ENCODE measurements around the gene PLXNA4. TPM values are rescaled to one million over a fixed set of nuclear protein-coding genes. Genes with fewer than 3 reads are reported as not detected.

Gene PLXNA4
- total RNA-seq, 1 donor from 2014 or later: 14.0 TPM

GRCh38 chr7:132272763-132273371, 303.4 kb downstream of the PLXNA4 start:
- H3K4me1 ChIP-seq: no peaks in the 10 kb centered on the region
- no peak for DNase-seq (ENCODE audit: extremely low spot score in 2 of 2)
- TF ChIP-seq POLR2AphosphoS5 (IDR thresholded peaks at IDR 0.05; ENCODE audit: insufficient read depth in 1 of 2, low read depth in 1 of 2): no peak
- TF ChIP-seq CTCF (IDR thresholded peaks at IDR 0.05): no peak
- TF ChIP-seq POLR2A (IDR thresholded peaks at IDR 0.05): no peak
- no peaks in the 10 kb centered on the region for H3K27me3 ChIP-seq
- intact Hi-C loops (cut with DNase I): no loop called here
- H3K36me3 ChIP-seq: no peaks in the 10 kb centered on the region
- H3K4me3 ChIP-seq: no peak overlapping the region
- H3K27ac ChIP-seq: no peak overlapping the region
- no peaks in the 10 kb centered on the region for H3K9me3 ChIP-seq

- Histone ChIP-seq H3K4me1 (no peaks in the 10 kb centered on the region), H3K36me3 (no peaks in the 10 kb centered on the region), H3K27ac (no peak overlapping the region), H3K4me3 (no peak overlapping the region), H3K9me3 (no peaks in the 10 kb centered on the region), H3K27me3 (no peaks in the 10 kb centered on the region)
- no peak for DNase-seq (ENCODE audit: extremely low spot score in 2 of 2)
- intact Hi-C loops (cut with DNase I): no loop called here
- TF ChIP-seq POLR2AphosphoS5 (IDR thresholded peaks at IDR 0.05; ENCODE audit: insufficient read depth in 1 of 2, low read depth in 1 of 2) (no peak), CTCF (IDR thresholded peaks at IDR 0.05) (no peak), POLR2A (IDR thresholded peaks at IDR 0.05) (no peak)
Observed at GRCh38 chr7:132270517-132270916, 305.8 kb downstream of the PLXNA4 start.

GRCh38 chr7:132269718-132270117, 306.6 kb downstream of the PLXNA4 start:
- Histone ChIP-seq H3K4me1 (no peaks in the 10 kb centered on the region), H3K36me3 (no peaks in the 10 kb centered on the region), H3K9me3 (no peaks in the 10 kb centered on the region), H3K4me3 (no peak overlapping the region), H3K27me3 (no peaks in the 10 kb centered on the region), H3K27ac (no peak overlapping the region)
- DNase-seq (ENCODE audit: extremely low spot score in 2 of 2): no peak
- TF ChIP-seq POLR2AphosphoS5 (IDR thresholded peaks at IDR 0.05; ENCODE audit: insufficient read depth in 1 of 2, low read depth in 1 of 2) (no peak), CTCF (IDR thresholded peaks at IDR 0.05) (no peak), POLR2A (IDR thresholded peaks at IDR 0.05) (no peak)
- intact Hi-C loops (cut with DNase I): no loop called here

GRCh38 chr7:132263151-132263550, 313.1 kb downstream of the PLXNA4 start:
- intact Hi-C loops (cut with DNase I): no loop called here
- TF ChIP-seq CTCF (IDR thresholded peaks at IDR 0.05): no peak
- TF ChIP-seq POLR2AphosphoS5 (IDR thresholded peaks at IDR 0.05; ENCODE audit: insufficient read depth in 1 of 2, low read depth in 1 of 2): no peak
- no peak for TF ChIP-seq POLR2A (IDR thresholded peaks at IDR 0.05)
- H3K9me3 ChIP-seq: no peaks in the 10 kb centered on the region
- no peaks in the 10 kb centered on the region for H3K4me1 ChIP-seq
- no peaks in the 10 kb centered on the region for H3K36me3 ChIP-seq
- no peak overlapping the region for H3K27ac ChIP-seq
- no peak for DNase-seq (ENCODE audit: extremely low spot score in 2 of 2)
- no peak overlapping the region for H3K4me3 ChIP-seq
- no peaks in the 10 kb centered on the region for H3K27me3 ChIP-seq

- intact Hi-C loops (cut with DNase I): no loop called here
- Histone ChIP-seq H3K9me3 (no peaks in the 10 kb centered on the region), H3K27ac (no peak overlapping the region), H3K4me3 (no peak overlapping the region), H3K36me3 (no peaks in the 10 kb centered on the region), H3K4me1 (no peaks in the 10 kb centered on the region), H3K27me3 (no peaks in the 10 kb centered on the region)
- no peak for DNase-seq (ENCODE audit: extremely low spot score in 2 of 2)
- TF ChIP-seq POLR2AphosphoS5 (IDR thresholded peaks at IDR 0.05; ENCODE audit: insufficient read depth in 1 of 2, low read depth in 1 of 2) (no peak), POLR2A (IDR thresholded peaks at IDR 0.05) (no peak), CTCF (IDR thresholded peaks at IDR 0.05) (no peak)
Observed at GRCh38 chr7:132262160-132262470, 314.2 kb downstream of the PLXNA4 start.

Data from vagina (tissue), 2 donors.